GM15510 (cell line): ENCODE data around the gene AZIN2.

Source experiments
- POLR2A ChIP-seq: IDR thresholded peaks from 3 replicates; pipeline ENCODE4 v1.6.1; 2011; ENCODE audit warnings: borderline replicate concordance; ENCODE audit not compliant: insufficient read length; ENCODE audit errors: extremely low read depth

Gene AZIN2

DNA sequence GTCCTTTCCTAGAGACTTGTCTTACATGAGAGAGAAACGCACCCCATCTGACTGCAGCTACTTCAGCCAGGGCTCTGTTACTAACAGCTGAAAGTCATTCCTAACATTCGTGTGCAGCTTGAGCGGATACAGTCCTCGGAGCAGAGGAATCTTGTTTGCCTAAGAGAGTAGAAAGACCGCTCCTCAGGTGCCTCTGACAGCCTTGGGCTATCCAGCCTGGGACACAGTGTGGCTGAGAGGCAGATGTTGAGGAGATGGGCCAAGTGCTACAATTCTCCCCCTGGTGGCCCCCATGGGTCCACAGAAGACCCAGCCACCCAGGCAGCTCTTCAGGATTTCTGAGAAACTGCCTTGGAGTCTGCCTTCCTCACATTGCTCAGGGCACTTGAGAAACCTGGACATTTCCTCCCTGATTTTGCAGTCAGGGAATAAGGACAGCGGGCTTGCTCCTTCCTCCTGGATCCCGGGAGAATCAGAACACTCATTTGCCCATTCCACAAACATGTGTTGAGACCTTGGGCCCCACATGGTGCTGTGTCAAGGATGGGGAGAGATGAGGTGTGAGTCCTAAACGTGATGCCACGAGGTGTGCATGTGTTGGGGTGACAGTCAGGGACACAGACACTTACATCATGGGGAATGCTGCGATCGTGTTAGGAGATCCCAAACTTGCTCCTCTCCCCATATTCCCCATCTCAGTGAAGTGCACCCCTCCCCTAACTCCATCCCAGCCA, 87.8 kb downstream of the AZIN2 start:
- no peak for TF ChIP-seq POLR2A

DNA sequence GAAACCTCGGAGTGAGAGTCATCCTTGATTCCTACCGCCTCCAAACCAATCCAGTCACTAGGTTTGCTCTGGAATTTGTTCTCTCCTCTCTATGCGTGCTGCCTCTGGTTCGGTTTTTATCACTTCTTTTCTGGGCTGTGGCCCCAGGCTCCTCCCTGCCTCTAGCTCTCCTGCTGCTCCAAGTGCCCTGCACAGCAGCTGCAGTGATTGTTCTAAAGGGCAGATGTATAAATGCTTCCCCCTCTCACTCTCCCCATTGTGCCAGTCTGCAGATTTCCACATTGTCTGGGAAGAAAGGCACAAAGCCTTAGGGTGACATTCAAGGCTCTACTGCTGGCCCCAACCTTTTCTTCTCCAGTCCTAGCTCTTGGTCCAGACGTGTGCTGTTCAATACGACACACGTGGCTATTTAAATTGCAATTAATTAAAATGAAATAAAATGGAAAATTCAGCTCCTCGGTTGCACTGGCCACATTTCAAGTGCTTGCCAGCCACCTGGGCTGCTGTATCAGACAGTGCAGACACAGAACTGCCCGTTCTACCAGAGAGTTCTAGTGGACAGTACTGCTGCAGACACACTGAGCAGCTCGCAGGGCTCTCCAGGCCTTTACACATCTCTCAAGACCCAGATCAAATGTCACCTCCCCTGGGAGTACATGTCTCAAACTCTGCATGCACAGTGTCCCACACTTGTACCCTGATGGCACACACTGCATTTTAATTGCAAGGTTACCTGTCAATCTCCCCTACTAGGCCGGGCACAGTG, 88.5 kb downstream of the AZIN2 start:
- TF ChIP-seq POLR2A = no peak
